Keratinocyte (primary cell): ENCODE data around the gene DNAH11.

Experiments
- EZH2 ChIP-seq: IDR thresholded peaks from one replicate; pipeline ENCODE4 v1.6.1; 2012; ENCODE audit warnings: inconsistent platforms, mild to moderate bottlenecking, low read length, moderate library complexity
- TF ChIP-seq, protein P1 (sequence below), 3 experiments: IDR thresholded peaks in 1 of 3; conservative IDR thresholded peaks in 1 of 3; optimal IDR thresholded peaks in 1 of 3; 2 replicates in 2 of 3; 3 replicates in 1 of 3; pipeline versions ENCODE3 to v1.5.1; 2011; ENCODE audit warnings: low read length in 3 of 3, mild to moderate bottlenecking in 3 of 3, moderate library complexity in 2 of 3, control low read depth in 1 of 3, inconsistent platforms in 1 of 3; ENCODE audit not compliant: insufficient read depth in 2 of 3; ENCODE audit errors: extremely low read depth in 1 of 3

DNA sequence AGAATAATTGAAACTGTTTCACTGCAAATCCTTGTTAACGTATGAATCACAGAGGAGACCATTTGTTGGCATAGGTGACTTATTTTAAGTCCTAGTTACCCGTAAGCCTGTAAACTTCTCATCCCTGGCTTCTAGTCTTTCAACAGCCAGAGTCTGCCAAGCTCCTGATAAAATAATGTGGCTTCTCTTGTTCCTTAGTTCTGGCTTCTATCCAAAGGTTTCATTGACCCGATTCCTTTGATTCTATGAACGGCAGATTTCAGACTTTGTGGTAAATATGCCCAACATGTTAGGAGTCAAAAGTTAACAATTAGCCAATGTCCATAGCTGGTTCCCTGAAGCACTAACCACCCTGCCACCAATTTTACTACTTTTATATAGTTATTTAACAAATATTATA lies 23.3 kb downstream of the DNAH11 start:
- TF ChIP-seq, protein P1, sequence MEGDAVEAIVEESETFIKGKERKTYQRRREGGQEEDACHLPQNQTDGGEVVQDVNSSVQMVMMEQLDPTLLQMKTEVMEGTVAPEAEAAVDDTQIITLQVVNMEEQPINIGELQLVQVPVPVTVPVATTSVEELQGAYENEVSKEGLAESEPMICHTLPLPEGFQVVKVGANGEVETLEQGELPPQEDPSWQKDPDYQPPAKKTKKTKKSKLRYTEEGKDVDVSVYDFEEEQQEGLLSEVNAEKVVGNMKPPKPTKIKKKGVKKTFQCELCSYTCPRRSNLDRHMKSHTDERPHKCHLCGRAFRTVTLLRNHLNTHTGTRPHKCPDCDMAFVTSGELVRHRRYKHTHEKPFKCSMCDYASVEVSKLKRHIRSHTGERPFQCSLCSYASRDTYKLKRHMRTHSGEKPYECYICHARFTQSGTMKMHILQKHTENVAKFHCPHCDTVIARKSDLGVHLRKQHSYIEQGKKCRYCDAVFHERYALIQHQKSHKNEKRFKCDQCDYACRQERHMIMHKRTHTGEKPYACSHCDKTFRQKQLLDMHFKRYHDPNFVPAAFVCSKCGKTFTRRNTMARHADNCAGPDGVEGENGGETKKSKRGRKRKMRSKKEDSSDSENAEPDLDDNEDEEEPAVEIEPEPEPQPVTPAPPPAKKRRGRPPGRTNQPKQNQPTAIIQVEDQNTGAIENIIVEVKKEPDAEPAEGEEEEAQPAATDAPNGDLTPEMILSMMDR (optimal IDR thresholded peaks at IDR 0.05 in 1 of 3, IDR thresholded peaks at IDR 0.05 in 1 of 3, conservative IDR thresholded peaks at IDR 0.05 in 1 of 3; ENCODE audit: extremely low read depth in 1 of 3, insufficient read depth in 2 of 3, low read length in 3 of 3), result no peak
- no peak for TF ChIP-seq EZH2
